Trophoblast cell (in vitro differentiated cells and primary cell): ENCODE data around the gene LY6G6D.

ENCODE experiments used
- DNase-seq, 2 donors: peaks; one replicate each; pipeline ENCODE4 v3.0.0-alpha.2; 2016
- H2AFZ ChIP-seq: 2 replicates; pipeline ENCODE4 v1.6.1; 2013; ENCODE audit warnings: low read length, moderate library complexity, mild to moderate bottlenecking; ENCODE audit not compliant: insufficient read depth, poor library complexity
- H2AK5ac ChIP-seq: 2 replicates; pipeline ENCODE4 v1.6.1; 2013; ENCODE audit warnings: mild to moderate bottlenecking, low read length
- H2BK120ac ChIP-seq: 2 replicates; pipeline ENCODE4 v1.6.1; 2013; ENCODE audit warnings: low read length, mild to moderate bottlenecking, moderate library complexity; ENCODE audit not compliant: insufficient read depth, poor library complexity
- H2BK12ac ChIP-seq: 2 replicates; pipeline ENCODE4 v1.6.1; 2013; ENCODE audit warnings: mild to moderate bottlenecking, low read length, moderate library complexity
- H2BK5ac ChIP-seq: 2 replicates; pipeline ENCODE4 v1.6.1; 2013; ENCODE audit warnings: low read length, low read depth, moderate library complexity, mild to moderate bottlenecking; ENCODE audit not compliant: poor library complexity
- H3K14ac ChIP-seq: 2 replicates; pipeline ENCODE4 v1.6.1; 2013; ENCODE audit warnings: mild to moderate bottlenecking, low read length
- H3K18ac ChIP-seq: 2 replicates; pipeline ENCODE4 v1.6.1; 2013; ENCODE audit warnings: mild to moderate bottlenecking, low read length
- H3K23ac ChIP-seq: 2 replicates; pipeline ENCODE4 v1.6.1; 2013; ENCODE audit warnings: low read length
- H3K27ac ChIP-seq: 2 replicates; pipeline ENCODE4 v1.5.1; 2013; ENCODE audit warnings: low read depth, mild to moderate bottlenecking, inconsistent platforms, low read length, moderate library complexity
- H3K27me3 ChIP-seq: 2 replicates; pipeline ENCODE4 v1.6.1; 2013; ENCODE audit warnings: inconsistent platforms, mild to moderate bottlenecking, low read length, moderate library complexity; ENCODE audit not compliant: insufficient read depth
- H3K36me3 ChIP-seq, 2 experiments: 1 replicate in 1 of 2; 2 replicates in 1 of 2; pipeline ENCODE4 v1.6.1; 2013; ENCODE audit warnings: low read length in 2 of 2, mild to moderate bottlenecking in 2 of 2, moderate library complexity in 1 of 2; ENCODE audit not compliant: insufficient read depth in 2 of 2, control insufficient read depth in 1 of 2
- H3K4ac ChIP-seq: 2 replicates; pipeline ENCODE4 v1.6.1; 2013; ENCODE audit warnings: low read depth, mild to moderate bottlenecking, low read length, moderate library complexity
- H3K4me1 ChIP-seq, 2 experiments: 1 replicate in 1 of 2; 2 replicates in 1 of 2; pipeline ENCODE4 v1.6.1; 2013; ENCODE audit warnings: low read length in 2 of 2, mild to moderate bottlenecking in 2 of 2, moderate library complexity in 1 of 2; ENCODE audit not compliant: insufficient read depth in 2 of 2, control insufficient read depth in 1 of 2
- H3K4me2 ChIP-seq: 2 replicates; pipeline ENCODE4 v1.6.1; 2013; ENCODE audit warnings: inconsistent platforms, mild to moderate bottlenecking, low read length, moderate library complexity
- H3K4me3 ChIP-seq: 2 replicates; pipeline ENCODE4 v1.5.1; 2013; ENCODE audit warnings: mild to moderate bottlenecking, low read depth, low read length, inconsistent platforms
- H3K79me1 ChIP-seq: one replicate; pipeline ENCODE4 v1.6.1; 2013; ENCODE audit warnings: low read length
- H3K79me2 ChIP-seq: 2 replicates; pipeline ENCODE4 v1.6.1; 2013; ENCODE audit warnings: low read length, mild to moderate bottlenecking; ENCODE audit not compliant: control insufficient read depth, insufficient read depth, poor library complexity
- H3K9ac ChIP-seq: 2 replicates; pipeline ENCODE4 v1.6.1; 2013; ENCODE audit warnings: mild to moderate bottlenecking, low read length
- H3K9me3 ChIP-seq: 2 replicates; pipeline ENCODE4 v1.6.1; 2013; ENCODE audit warnings: low read depth, mild to moderate bottlenecking, control low read depth, inconsistent platforms, low read length; ENCODE audit not compliant: insufficient read depth
- H4K12ac ChIP-seq: 2 replicates; pipeline ENCODE4 v1.6.1; 2013; ENCODE audit warnings: low read depth, mild to moderate bottlenecking, low read length, moderate library complexity
- H4K8ac ChIP-seq: 2 replicates; pipeline ENCODE4 v1.6.1; 2013; ENCODE audit warnings: low read depth, mild to moderate bottlenecking, low read length, moderate library complexity
- H4K91ac ChIP-seq: one replicate; pipeline ENCODE4 v1.6.1; 2013; ENCODE audit warnings: low read depth, mild to moderate bottlenecking, low read length, moderate library complexity
- WGBS: extraction: QIAGEN DNeasy Blood & Tissue Kit; methylation state at CpG from one replicate; pipeline ENCODE4 v1.1.7; 2013; ENCODE audit warnings: missing lambda C conversion rate; ENCODE audit not compliant: insufficient read length, insufficient coverage; ENCODE audit errors: extremely low coverage; 5-methylcytosine and 5-hydroxymethylcytosine counted together

The LY6G6D gene

GRCh38 chr6:31717499-31718222 lies 2.5 kb downstream of the LY6G6D start:
- H3K27ac ChIP-seq = peak overlapping the region; percentile 23

GRCh38 chr6:31718265-31718664 lies 3.1 kb downstream of the LY6G6D start:
- H4K8ac ChIP-seq = no peak overlapping the region
- no peak overlapping the region for H4K91ac ChIP-seq
- H3K4me2 ChIP-seq = no peak overlapping the region
- no peak overlapping the region for H2AFZ ChIP-seq
- H4K12ac ChIP-seq = no peak overlapping the region
- no peak overlapping the region for H3K23ac ChIP-seq
- H3K79me1 ChIP-seq = peaks cover 5% of the 10 kb centered on the region
- H3K27me3 ChIP-seq = no peaks in the 10 kb centered on the region
- no peak overlapping the region for H3K9ac ChIP-seq
- peak; percentile 81 to 94 for DNase-seq
- no peaks in the 10 kb centered on the region for H3K9me3 ChIP-seq
- H2AK5ac ChIP-seq = no peak overlapping the region
- peaks cover 27 to 29% of the 10 kb centered on the region in 2 experiments for H3K4me1 ChIP-seq
- no peak overlapping the region for H2BK5ac ChIP-seq
- no peaks in the 10 kb centered on the region for H3K36me3 ChIP-seq
- H3K14ac ChIP-seq = no peak overlapping the region
- no peak overlapping the region for H2BK120ac ChIP-seq
- no peak overlapping the region for H2BK12ac ChIP-seq
- H3K4me3 ChIP-seq = no peak overlapping the region
- peak overlapping the region; percentile 13 for H3K27ac ChIP-seq
- H3K18ac ChIP-seq = no peak overlapping the region
- WGBS = no CpG with 5 or more reads among the region's 1 CpG
- no peaks in the 10 kb centered on the region for H3K79me2 ChIP-seq
- H3K4ac ChIP-seq = no peak overlapping the region

More at GRCh38 chr6:31717499-31718222, 2.5 kb downstream of the LY6G6D start:
- DNase-seq = peak; percentile 86 to 87
- Histone ChIP-seq H4K8ac (no peak overlapping the region), H3K36me3 (no peaks in the 10 kb centered on the region), H3K4ac (no peak overlapping the region), H3K23ac (no peak overlapping the region), H2BK12ac (peak overlapping the region; percentile 34), H3K18ac (no peak overlapping the region), H4K12ac (no peak overlapping the region), H3K79me2 (no peaks in the 10 kb centered on the region), H3K4me1 (peaks cover 27 to 29% of the 10 kb centered on the region in 2 experiments), H3K4me2 (no peak overlapping the region), H2BK5ac (no peak overlapping the region), H3K27me3 (no peaks in the 10 kb centered on the region), H4K91ac (peak overlapping the region; percentile 56), H3K9me3 (no peaks in the 10 kb centered on the region), H3K79me1 (peaks cover 5% of the 10 kb centered on the region), H3K9ac (no peak overlapping the region), H2BK120ac (no peak overlapping the region), H3K14ac (no peak overlapping the region), H2AK5ac (no peak overlapping the region), H3K4me3 (no peak overlapping the region), H2AFZ (no peak overlapping the region)
- WGBS = no CpG with 5 or more reads among the region's 10 CpGs

- no peak for DNase-seq
- peak overlapping the region; percentile 37 for H2BK12ac ChIP-seq
- H3K9me3 ChIP-seq = no peaks in the 10 kb centered on the region
- no peak overlapping the region for H4K12ac ChIP-seq
- no peak overlapping the region for H3K4me2 ChIP-seq
- no peaks in the 10 kb centered on the region for H3K79me2 ChIP-seq
- peaks cover 21 to 27% of the 10 kb centered on the region in 2 experiments for H3K4me1 ChIP-seq
- peak overlapping the region; percentile 6 for H4K8ac ChIP-seq
- no peak overlapping the region for H3K18ac ChIP-seq
- no peak overlapping the region for H2AFZ ChIP-seq
- no peaks in the 10 kb centered on the region for H3K27me3 ChIP-seq
- H3K4me3 ChIP-seq = no peak overlapping the region
- WGBS = no CpG with 5 or more reads among the region's 6 CpGs
- H3K79me1 ChIP-seq = peaks cover 3% of the 10 kb centered on the region
- no peak overlapping the region for H2BK5ac ChIP-seq
- H3K36me3 ChIP-seq = no peaks in the 10 kb centered on the region
- peak overlapping the region; percentile 82 for H4K91ac ChIP-seq
- peak overlapping the region; percentile 21 for H3K14ac ChIP-seq
- H3K27ac ChIP-seq = no peak overlapping the region
- no peak overlapping the region for H3K9ac ChIP-seq
- no peak overlapping the region for H3K23ac ChIP-seq
- peak overlapping the region; percentile 6 for H2AK5ac ChIP-seq
- H3K4ac ChIP-seq = no peak overlapping the region
- H2BK120ac ChIP-seq = peak overlapping the region; percentile 33
Measured at GRCh38 chr6:31719001-31719400, 3.9 kb downstream of the LY6G6D start.

- Histone ChIP-seq H2AK5ac (no peak overlapping the region), H2BK120ac (no peak overlapping the region), H3K4ac (no peak overlapping the region), H3K9ac (no peak overlapping the region), H3K4me1 (peaks cover 17 to 23% of the 10 kb centered on the region in 2 experiments), H3K36me3 (peaks cover 0 to 2% of the 10 kb centered on the region in 2 experiments), H3K18ac (no peak overlapping the region), H4K12ac (no peak overlapping the region), H3K4me2 (no peak overlapping the region), H2BK5ac (no peak overlapping the region), H3K4me3 (no peak overlapping the region), H2AFZ (no peak overlapping the region), H4K91ac (peak overlapping the region; percentile 3), H4K8ac (no peak overlapping the region), H3K23ac (no peak overlapping the region), H3K9me3 (no peaks in the 10 kb centered on the region), H2BK12ac (no peak overlapping the region), H3K14ac (no peak overlapping the region), H3K27ac (peak overlapping the region; percentile 3), H3K79me2 (no peaks in the 10 kb centered on the region), H3K79me1 (peaks cover 3% of the 10 kb centered on the region), H3K27me3 (no peaks in the 10 kb centered on the region)
- WGBS = no CpG with 5 or more reads among the region's 5 CpGs
- DNase-seq = peak; percentile 95 to 97
Measured at GRCh38 chr6:31720196-31720770, 5.1 kb downstream of the LY6G6D start.
